G401.6 (cell line): ENCODE results near the gene PFKP.

Experiments
- FAIRE-seq: peaks from 2 replicates; lab custom pipeline; 2012; peaks lifted over from hg19 to GRCh38; lab: Jason Lieb, UNC

PFKP gene

GRCh38 chr10:3071405-3072198, 4.3 kb downstream of the PFKP start:
- no peak for FAIRE-seq

GRCh38 chr10:3072641-3073360, 5.5 kb downstream of the PFKP start:
- no peak for FAIRE-seq

GRCh38 chr10:3074145-3074665, 6.9 kb downstream of the PFKP start:
- FAIRE-seq: no peak

DNA sequence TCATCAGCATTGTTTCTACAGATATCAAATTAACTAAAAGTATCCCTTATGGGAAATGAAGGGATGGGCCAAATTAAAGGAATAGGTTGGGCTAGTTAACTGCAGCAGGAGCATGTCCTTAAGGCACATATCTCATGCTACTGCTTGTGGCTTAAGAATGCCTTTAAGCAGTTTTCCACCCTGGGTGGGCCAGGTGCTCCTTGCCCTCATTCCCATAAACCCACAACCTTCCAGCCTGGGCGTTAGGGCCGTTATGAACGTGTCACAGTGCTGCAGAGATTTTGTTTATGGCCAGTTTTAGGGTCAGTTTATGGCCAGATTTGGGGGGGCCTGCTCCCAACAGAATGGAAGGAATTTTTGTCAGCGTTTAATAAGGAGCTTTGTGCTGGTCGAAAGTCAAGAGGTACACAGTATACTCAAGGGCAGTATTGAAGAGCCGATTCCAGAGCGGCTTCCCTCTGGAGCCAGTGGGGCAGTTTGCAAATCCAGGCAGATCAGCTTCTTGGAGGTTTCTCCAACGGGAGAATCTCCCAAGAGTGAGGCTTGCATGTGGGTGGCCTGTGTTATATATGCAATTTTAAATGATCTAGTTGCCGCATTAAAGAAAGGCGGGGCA, 7.7 kb downstream of the PFKP start:
- peak; percentile 21 for FAIRE-seq

GRCh38 chr10:3076138-3076537, 8.8 kb downstream of the PFKP start:
- no peak for FAIRE-seq

- FAIRE-seq: peak; percentile 50
Observed at GRCh38 chr10:3077509-3077908, 10.2 kb downstream of the PFKP start.

DNA sequence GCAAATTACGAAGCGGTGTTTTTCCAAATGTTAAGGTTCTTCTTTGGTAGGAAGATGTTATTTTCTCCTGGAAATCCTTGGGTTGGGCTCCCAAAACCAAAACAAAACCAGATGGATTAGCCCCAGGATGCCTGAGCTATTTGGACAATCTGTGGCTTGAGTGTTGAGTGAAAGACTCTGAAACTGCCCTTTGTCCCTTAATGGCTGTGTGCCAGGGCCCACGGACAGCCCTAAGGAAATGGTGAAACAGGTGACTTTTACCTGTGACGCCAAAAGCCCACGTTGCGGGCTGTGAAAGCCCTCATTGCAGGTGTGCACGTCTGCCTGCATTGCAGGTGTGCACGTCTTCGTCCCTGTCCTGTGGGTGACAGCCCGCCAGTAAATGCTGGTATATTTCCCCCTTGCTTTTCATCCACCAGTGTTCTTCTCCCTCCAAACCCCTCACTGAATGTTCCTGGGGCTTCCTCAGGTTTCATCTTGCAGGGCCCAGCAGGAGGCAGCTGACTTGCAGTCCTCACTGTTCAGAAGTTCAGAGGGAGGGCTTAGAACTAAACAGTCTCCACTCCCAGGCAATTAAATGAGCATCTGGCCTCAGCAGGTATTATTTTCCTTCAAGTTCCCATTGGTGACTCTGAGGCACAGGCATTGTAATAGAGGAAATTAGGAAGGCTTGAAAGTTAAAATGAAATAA, 10.7 kb downstream of the PFKP start:
- FAIRE-seq: peak; percentile 96

DNA sequence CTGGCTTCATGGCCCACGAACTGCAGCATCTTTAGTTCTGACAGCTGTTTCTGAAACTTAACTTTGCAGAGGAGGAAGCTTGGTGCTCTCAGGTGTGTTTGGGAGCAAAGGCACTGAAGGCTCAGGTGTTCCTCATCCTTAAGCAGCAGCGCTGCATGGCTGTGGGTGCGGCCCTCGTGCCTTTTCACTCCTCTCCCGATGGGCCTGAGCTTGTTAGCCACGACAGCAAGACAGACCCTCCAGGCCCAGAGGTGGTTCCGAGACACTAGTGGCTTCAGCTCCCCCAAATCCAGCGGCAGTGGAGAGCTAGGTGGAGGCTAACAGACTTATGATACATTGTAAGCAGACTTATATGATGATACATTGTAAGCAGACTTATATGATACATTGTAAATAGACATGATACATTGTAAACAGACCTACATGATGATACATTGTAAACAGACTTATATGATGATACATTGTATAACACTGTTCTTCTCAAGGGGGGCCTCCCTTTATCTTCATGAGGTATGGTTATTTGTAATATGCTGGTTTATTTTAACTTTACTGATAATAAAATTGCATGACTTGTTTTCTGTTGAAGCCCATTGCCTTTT, 14.1 kb downstream of the PFKP start:
- FAIRE-seq: no peak

DNA sequence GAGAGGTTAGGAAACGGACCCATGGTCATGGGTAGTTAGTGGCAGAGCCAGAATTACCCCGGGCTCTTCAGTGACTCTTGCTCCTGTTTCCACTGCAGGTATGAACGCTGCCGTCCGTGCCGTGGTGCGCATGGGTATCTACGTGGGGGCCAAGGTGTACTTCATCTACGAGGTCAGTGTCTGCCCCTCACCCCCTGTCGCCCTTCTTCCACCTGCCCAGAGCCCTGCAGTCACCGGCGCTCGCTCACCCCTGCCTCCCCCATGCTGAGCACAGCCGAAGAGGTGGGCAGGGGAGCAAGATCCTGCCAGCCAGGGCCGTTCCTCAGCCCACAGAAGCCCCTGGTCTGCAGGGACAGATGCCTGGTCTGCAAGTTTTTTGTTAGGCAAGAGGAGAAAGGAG, 14.9 kb downstream of the PFKP start:
- FAIRE-seq: no peak

DNA sequence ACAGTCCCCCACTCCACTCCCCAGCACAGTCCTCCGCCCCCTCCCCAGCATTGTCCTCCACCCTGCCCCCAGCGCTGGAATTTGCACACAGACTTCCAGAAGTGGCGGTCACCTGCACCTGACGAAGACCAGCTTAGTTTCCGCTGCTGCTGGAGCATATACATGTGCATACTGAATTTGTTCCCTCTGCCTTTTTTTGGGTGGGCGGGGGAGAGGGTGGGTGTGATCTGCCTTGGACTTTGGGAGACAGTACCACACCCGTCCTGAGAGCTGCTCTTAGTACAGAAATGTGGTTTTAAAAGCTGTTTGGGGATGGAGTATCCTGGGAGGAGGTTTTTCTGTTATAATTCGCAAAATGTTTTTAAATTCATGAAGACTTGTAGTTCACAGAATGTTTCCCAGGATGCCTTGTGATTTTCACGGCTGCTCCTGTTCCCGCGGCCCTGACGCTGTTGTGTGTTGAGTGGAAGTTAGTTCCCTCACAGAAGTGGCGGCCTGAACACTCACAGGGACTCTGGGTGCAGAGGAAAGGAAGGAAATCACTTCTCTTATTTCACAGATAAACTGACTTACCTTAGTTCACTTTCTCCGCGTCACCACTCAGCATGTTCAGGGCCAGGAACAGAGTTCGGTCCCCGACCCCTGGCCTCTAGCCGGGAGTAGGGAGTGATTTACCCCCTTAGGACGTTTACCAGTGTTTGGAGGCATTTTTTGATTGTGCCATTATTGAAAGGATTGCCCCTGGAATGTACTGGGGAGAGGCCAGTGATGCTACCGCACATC, 18.6 kb downstream of the PFKP start:
- no peak for FAIRE-seq

- no peak for FAIRE-seq
Observed at GRCh38 chr10:3090388-3090787, 23.0 kb downstream of the PFKP start.

GRCh38 chr10:3090914-3091787, 23.8 kb downstream of the PFKP start:
- peak; percentile 11 for FAIRE-seq

GRCh38 chr10:3091921-3092320, 24.6 kb downstream of the PFKP start:
- FAIRE-seq: no peak

- no peak for FAIRE-seq
Observed at GRCh38 chr10:3093996-3094395, 26.6 kb downstream of the PFKP start.

DNA sequence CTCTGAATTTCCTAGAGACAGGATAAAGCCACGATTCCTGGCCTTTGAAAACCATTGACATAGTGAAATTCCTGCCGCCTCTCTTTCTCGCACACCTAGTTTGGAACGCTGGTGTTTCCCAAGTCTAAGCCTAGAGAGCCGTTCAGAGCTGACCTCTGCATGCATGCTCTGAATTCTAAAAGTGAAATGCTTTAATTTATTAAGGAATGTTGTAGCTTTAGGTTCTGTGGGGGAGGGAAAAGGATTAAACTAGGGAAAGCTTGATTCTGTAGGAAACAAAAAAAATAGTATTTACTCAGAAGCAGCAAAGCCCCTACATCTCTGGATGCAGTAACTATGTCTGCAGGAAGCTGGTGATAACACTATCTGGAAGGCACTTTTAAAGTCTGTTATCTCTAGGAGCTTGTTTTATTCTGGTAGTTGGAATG, 27.3 kb downstream of the PFKP start:
- peak; percentile 92 for FAIRE-seq

- FAIRE-seq: peak; percentile 93
Observed at GRCh38 chr10:3095373-3096139, 28.2 kb downstream of the PFKP start.

DNA sequence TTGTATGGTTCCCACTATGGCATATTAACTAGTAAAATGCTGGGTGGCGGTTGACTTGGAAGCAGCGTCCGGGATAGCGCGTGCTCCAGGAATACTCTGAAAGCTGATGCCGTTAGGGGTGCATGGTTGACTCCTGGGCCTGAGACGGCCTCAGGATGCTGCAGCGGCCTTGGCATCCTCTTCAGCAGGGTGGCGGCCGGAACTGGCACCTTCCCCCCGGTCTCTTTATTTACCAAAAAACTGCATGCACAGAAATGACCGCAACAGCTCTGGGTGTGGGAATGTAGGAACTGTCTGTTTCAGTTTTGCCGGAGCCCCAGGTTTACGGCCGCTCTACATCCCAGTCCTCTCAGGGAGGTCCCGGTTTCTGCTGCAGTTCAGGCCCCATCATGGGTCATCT, 28.8 kb downstream of the PFKP start:
- no peak for FAIRE-seq

- no peak for FAIRE-seq
Observed at GRCh38 chr10:3097160-3097559, 29.8 kb downstream of the PFKP start.

GRCh38 chr10:3098689-3099088, 31.3 kb downstream of the PFKP start:
- no peak for FAIRE-seq
